NCI-H526 treated with DMSO at 0.1 percent for 48 hours (cell line): Measurements from ENCODE around the gene FBXO21.
A peak's percentile ranks its signal among the peaks of the same experiment; 100 is the strongest.
"Not testable (repeated sequence)": the region's sequence is repeated elsewhere in the genome, so short reads cannot be mapped to it uniquely, and the experiment has no call there.

Experiments used
- DNase-seq: peaks from one replicate; lab custom pipeline; 2025; lab: John Stamatoyannopoulos, UW

FBXO21 gene, protein sequence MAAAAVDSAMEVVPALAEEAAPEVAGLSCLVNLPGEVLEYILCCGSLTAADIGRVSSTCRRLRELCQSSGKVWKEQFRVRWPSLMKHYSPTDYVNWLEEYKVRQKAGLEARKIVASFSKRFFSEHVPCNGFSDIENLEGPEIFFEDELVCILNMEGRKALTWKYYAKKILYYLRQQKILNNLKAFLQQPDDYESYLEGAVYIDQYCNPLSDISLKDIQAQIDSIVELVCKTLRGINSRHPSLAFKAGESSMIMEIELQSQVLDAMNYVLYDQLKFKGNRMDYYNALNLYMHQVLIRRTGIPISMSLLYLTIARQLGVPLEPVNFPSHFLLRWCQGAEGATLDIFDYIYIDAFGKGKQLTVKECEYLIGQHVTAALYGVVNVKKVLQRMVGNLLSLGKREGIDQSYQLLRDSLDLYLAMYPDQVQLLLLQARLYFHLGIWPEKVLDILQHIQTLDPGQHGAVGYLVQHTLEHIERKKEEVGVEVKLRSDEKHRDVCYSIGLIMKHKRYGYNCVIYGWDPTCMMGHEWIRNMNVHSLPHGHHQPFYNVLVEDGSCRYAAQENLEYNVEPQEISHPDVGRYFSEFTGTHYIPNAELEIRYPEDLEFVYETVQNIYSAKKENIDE

DNA sequence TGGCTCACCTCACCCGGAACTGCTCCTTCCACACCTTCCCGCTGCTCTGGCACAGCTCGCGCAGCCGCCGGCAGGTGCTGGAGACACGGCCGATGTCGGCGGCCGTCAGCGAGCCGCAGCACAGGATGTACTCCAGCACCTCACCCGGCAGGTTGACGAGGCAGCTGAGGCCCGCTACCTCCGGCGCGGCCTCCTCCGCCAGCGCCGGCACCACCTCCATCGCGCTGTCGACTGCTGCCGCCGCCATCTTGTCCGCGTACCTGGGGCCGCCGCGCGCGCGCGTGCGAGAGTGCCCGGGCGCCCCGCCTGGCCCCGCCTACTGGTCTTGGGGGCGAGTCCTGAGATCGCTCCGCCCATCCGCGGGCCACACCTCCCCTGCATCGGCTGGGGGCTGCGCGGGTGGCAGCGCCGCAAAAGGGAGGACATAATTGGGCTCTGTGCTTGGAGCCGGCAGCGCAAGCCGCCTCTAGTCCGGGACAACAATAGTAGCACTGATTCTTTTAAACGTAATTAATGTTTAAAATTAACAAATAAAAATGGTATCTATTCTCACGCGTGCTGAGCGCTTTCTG lies at the start of gene FBXO21:
Gene FBXO21, minus strand, starts transcription at position 261 of the 572 bp plus-strand sequence. Its CDS starts 14 bp downstream, at position 247.
- DNase-seq: peak; percentile 75

DNA sequence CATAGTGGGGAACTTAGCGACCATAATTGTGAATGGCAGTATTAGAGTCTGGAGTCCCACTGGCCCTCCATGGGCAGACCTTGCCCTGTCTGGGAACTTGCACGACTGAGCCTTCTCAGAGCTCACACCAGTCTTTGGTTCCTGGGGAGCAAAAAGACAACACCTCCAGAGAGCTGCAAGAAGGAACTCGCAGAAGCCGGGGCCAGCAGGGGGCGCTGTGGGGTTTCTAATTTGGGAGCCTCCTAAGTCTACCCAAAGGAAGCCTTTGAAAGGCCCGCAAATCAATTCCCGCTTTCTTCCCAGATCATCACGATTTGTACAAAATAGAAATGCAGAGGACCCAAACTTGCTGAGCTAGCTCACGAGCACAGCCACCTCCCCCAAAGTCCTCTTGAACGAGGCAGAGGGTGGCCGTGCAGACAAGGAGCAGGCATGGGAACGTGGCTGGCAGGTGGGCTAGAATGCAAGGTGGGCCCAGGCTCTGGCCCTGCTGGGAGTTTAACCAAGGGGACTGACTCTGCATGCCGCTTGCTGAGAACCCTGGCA lies 46.3 kb upstream of the FBXO21 start:
- peak; percentile 31 for DNase-seq

DNA sequence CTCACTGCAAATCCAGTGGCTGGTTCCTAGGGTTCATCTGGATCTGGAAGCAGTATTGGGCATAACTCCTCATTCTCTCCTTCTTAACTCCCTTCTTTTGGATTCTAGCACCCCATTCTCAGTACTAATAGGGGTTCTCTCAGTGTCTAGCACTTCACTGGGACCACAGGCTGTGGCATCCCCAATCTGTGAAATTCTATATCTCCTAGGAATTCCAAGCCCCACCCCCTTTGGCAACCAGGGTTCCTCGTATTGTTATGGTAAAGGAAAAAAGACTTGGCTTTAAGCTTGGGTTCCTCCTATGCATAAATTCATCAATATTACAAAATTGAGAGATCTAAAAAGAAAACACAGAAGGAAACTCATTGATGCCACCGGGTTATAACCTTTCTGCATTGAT lies 45.0 kb upstream of the FBXO21 start:
- no peak for DNase-seq

DNA sequence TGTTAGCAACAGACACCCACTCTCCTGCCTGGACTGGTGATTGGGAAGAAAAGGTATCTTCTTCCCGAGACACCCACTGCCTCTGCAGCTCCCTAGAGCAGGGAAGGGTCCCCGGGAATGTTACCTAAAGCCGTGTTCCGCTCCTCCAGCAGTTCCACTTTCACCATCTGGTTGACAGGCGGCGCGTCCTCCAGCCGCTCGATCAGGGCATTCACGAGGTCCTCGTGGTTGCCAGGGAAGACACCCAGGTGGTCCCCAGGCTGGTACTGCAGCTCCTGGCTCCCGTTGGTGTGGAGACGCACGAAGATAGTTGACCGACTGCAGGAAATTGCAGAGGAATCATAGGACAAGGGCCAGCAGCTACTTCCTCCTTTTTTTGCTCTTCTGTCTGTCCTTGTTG lies 44.2 kb upstream of the FBXO21 start:
- DNase-seq: no peak

DNA sequence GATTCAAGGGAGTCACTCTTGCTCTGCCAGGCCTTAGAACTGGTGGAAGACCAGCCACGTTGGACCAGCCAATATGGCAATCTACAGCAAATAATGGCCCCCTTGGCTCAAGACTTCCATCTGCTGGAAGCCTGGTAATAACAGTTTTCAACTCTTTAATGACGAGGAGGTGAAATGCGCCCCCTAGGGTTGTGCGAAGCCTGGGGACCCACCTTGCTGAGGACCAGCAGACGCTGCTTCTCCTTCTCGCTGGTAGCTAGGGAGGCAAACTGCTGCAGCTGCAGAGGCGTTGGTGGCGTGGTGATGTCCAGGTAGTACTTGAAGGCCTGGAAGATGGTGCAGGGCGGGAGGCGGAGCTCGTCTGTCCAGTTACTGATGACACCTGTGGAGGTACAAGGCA lies 41.5 kb upstream of the FBXO21 start:
- DNase-seq: no peak

DNA sequence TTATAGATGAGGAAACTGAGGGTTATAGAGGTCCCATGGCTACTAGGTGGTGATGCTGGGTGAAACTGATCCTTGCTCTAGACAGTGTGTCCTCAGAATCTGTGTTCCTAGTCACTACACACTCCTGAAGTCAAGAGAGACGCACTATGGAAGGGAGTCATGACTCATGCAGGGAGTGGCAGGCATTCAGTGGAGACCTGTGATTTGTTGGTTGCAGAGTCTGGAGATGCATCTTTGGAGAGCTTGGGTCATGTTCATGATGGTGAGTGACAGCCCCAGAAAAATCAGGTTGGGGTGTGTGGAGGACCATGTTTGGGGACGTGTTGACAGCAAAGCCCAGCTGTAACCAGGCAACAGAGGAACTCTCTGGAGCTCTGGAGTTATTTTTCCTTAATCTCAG lies 38.0 kb upstream of the FBXO21 start:
- no peak for DNase-seq

DNA sequence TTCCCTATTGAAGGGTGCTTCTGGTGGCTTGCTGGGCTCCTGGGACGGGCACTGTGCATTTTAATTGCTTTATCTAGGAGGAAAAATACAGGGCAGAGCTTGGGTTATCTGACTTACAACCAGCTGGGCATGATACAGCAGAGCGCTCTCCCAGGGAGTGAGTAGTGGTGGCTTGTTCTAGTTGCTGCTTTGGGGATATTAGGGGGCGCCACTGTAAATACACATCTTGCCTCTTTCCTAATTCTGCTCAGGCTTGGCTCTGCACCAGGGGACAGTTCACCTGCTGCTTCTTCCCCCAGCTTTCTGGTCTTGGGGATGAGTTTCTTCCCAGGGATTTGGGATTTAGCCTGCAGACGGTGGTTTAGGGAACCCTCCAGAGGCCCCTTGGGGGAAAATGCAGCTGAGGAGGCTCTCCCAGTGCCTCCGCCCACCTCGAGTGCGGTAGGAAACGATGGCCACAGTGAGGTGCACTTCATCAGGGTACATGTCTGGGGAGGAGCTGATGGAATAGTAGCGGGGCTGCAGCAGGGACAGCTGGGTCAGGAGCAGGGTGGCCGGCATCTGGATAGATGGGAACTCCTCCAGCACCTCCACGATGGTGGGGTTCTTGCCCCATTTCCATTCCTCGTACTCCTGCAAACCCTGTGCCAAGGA lies 36.9 kb upstream of the FBXO21 start:
- no peak for DNase-seq

DNA sequence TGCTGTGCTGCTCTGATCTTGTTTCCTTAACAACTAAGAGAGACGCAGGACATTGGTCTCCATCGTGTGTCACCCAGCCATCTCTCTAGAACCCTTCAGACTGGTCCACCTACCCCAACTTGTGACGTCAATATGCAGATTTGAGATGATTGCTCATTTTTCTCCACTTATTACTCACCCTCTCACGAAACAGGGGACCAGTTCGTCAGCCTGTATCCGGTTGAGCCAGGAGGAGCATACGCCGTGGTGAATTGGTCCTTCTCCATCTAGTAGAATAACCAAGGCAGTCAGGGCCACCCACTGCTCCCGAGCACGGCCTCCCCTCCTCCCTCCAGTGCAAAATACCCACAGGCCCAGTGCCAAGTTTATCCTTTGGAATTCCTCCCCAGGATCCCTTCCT lies 36.2 kb upstream of the FBXO21 start:
- no peak for DNase-seq

DNA sequence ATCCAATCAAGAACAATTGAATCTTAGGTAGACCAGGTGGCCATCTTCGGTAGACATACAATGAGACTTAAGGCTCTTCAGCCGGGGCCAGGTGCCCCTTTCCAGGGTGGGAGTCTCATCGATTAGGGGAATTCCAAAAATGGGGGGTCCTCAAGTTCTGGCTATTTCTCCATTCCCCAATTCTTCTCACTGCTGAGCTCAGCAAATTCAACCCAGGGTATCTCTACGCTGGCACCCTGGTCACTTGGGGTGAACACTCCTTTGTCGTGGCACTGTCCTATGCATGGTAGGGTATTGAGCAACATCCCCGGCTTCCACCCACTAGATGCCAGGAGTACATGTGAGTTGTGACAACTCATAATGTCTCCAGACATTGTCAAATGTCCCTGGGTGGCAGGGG lies 34.9 kb upstream of the FBXO21 start:
- DNase-seq: no peak

DNA sequence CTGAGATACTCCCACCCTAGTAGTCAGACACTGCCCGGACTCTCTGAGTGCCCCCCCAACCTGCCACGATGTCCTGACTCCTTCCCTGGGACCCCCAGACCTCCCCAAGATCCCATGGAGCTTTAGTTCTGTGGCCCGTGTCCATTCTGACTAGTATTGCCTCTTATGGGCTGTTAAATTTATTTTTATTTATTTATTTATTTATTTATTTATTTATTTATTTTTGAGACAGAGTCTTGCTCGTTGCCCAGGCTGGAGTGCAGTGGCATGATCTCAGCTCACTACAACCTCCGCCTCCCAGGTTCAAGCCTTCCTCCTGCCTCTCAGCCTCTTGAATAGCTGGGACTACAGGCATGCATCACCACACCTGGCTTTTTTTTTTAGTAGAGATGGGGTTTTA lies 30.7 kb upstream of the FBXO21 start:
- not testable (repeated sequence) for DNase-seq

DNA sequence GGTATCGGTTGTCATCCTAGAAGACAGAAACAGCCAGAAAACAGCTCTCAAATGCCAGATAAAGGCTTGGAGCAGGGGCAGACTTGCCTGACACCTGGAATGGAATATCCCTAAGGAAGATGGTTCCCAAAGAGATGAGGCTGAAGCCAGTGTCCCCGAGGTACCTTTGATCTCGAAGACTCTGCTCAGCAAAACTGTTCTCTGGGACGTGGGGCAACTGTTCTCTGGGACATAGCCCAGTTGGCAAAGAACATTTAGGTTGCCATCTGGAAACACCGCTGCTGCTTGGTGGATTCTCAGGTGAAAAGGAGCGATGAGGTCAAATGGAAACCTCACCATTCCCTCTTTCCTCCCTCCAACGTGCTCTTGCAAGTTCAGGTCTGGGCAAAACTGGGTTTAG lies 27.9 kb upstream of the FBXO21 start:
- no peak for DNase-seq

DNA sequence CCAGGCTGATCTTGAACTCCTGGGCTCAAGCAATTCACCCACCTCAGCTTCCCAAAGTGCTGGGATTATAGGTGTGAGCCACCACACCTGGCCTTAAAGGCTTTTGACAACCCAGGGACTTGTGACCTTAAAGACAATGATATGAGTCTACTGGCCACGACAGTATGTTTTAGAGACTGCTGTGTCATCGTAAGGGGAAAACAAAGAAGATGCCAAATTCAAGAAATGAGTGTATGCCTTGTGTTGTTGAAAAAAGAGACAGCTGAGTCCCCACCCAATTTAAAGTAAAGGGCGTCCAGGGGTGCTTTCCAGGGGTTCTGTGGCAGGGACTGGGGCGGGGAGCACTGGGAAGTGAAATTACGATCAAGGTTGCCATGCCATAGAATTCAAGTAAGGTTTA lies 26.4 kb upstream of the FBXO21 start:
- DNase-seq: no peak

DNA sequence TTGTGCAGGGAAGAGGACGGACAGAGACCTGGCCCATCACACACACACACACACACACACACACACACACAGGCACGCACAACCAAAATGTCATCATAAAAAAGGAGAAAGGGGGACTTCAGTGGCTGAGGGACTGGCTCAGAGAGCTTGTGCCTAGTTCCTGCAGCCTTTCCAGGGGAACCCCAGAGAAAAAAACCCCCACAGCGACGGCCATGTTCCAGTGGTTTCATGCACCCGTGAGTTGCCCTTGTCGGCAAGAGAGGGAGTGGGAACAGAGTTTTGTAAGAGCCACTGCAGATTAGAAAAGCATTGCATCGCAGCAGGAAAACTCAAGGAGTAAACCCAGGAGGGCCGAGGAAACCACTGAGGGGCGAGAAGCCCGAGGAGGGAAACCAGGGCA lies 24.5 kb upstream of the FBXO21 start:
- no peak for DNase-seq

DNA sequence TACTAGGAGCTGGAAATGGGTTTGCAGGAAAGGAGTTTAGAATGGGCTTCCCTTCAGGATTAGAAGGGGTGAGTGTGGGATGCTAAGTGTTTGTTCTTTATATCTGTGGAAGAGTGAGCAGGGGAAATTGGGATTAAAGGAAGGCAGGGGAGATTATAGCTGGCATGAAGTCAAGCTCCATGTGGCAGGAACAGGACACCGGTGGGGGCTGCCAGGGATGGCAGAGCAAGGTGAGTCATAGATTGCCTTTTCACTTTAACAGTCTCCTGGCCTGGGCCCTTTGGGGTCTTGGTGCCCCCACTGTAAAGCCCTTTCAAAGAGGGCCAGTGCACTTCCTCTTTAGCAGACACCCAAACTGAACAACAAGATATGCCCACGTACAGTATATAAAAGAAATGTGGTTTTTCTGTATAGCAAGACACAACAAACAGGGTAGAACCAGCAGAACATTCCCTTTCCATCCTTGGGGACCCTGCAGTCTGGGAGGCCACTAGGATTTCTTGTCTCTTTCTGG lies 23.1 kb upstream of the FBXO21 start:
- no peak for DNase-seq

DNA sequence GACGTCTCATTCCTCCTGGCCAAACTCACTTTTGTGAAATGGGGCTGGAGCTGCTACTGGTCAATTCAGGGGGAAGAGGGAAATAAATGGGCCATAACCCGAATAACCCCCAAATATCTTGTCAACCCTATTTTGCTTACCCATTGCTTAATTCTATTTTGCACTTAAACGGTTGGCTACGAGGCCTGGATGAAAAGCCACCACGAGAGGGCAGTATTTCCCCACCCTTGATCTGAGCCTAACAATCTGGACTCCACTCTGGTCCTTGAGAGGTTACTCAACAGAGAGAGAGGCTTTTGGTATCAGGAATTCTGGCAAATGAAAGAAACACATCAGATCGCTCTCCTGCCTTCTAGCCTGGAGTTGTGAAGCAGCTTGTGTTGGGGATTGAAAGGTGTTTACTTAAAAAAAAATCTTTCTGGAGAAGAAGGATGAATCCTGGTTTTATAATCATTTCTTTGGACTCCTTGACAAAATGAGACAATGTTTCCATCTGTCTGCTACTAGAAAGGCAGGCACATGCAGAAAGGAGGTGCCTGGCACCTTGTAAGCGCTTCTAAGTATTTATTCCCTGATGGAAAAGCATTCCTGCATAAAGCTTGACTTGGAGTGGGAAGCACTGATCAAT lies 22.4 kb upstream of the FBXO21 start:
- DNase-seq: peak; percentile 59

DNA sequence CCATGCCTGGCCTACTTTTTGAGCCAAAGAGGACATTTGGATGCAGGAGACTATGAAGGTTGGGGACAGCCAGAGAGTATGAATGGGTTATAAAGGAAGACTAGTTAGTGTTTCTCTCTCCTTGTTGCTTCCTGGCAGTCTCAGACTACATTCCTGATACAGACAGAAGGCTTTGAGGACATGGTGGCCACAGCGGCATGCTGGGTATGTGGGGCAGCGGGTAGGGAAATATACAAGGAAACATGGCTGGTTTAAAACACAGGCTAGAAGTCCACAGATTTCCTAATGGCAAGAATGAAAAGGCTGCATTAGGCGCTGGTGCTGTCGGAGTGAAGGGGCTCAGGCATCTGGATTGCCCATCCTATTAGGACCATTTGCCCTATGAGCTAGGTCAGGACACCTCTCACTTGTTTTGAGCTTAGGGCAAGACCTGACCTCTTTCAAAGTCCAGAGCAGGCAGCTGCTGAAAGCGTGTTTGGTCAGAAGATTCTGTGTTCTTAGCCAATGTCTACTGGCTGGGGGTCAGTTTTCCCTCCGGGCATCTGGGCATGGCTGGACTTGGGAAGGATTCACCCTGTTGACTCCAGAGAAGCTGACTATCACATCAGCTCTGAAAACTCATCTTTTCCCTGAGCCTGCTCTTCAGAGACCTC lies 20.1 kb upstream of the FBXO21 start:
- DNase-seq: no peak

DNA sequence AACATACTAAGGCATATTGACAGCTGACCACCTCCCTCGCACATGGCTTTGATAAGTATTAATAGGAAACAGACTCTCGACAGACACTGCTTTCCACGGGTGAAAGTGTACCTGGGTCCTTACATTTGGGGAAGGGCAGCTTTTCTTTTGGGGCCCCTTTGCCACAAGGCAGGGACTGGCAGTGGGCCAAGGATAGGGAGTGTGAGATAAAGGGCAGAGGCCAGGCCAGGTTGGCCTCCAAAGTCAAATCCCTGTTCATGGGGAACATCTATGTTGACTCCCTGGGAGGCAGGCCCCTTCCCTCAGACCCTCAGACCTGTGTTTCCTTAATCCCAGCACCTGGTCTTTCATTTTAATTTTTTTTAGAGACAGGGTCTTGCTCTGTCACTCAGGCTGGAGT lies 19.4 kb upstream of the FBXO21 start:
- no peak for DNase-seq

DNA sequence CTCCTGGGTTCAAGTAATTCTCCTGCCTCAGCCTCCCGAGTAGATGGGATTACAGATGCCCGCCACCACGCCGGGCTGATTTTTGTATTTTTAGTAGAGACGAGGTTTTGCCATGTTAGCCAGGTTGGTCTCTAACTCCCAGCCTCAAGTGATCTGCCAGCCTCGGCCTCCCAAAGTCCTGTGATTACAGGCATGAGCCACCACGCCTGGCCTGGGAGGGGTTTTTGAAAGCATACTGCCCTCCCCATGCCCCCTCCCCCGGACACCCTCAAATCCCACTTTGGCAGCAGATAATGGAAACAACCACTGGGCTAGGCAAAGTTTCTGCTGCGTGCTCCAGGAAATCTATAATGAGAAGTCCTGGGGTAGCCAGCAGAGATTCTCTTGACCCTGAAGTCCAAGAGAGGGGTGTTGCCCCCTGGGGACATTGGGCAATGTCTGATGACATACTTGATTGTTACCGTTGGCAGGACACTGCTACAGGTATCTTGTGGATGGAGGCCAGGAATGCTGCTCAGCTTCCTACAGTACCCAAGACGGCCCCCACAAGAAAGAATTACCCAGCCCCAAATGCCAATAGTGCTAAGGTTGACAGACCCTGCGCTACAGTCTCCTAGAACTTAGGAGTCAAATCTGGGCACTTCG lies 18.7 kb upstream of the FBXO21 start:
- no peak for DNase-seq

DNA sequence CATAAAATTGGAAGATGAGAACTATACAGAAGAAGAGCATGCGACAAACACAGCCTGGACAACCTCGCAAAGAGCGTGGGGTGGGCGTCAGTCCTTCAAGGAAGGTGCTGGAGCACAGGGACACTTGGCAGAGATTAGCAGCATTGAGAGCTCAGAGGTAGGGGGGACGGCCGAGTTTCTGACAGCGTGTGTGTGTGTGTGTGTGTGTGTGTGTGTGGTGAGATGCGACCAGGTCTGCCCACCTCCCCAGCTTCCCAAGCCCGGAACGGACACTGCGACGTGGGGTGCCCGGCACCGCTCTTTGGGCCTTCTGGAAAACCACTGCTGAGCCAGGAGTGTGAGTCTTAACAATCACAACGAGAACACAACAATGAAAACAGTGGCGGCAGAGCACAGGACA lies 17.9 kb upstream of the FBXO21 start:
- DNase-seq: no peak

DNA sequence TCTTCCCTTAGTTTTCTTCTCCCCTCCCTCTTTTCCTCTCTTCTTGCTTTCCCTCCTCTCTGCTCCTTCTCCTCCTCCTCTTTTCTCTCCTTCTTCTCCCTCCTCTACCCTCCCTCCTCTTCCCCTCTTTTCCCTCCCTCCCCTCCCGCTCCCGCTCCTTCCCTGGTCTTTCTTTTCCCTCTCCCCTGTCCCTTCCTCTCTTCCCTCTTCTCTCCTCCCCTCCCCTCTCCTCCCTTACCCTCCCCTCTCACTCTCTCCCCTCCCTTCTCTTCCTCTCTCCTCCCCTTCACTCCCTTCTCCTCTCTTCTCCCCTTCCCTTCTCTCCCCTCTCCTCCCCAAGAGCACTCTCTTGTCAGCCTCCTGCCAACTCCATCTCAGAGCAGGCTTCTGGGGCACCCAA lies 17.4 kb upstream of the FBXO21 start:
- DNase-seq: no peak

DNA sequence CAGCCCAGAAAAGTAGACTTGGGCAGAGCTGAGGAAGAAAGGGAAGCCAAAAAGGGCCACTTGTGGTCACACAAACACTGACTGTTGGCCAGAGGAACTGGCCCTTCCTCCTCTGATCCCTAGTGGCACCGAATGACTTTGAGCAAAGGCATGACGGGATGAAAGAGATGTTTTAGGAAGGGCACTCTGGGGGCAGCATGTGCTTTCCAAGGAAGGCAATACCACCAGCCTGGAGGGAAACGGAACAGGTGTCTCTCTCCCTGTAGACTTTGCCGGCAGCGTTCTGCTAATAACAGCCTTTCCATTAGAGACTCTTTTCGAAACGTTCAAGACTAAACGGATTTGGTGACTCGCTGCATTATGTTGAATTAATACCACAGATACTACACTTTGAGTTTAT lies 12.3 kb upstream of the FBXO21 start:
- no peak for DNase-seq
